HCT116 (cell line): ENCODE measurements around the gene WLS. TPM values are rescaled to one million over a fixed set of nuclear protein-coding genes. Genes with fewer than 3 reads are reported as not detected.

Source experiments
- ATAC-seq: fragments of 200-7000 bp; cut with Tn5 transposase; 2 replicates; pipeline ENCODE4 v1.9.1; 2020; ENCODE audit warnings: mild to moderate bottlenecking, moderate library complexity
- BruUV-seq: library from RNA; stranded (reverse); fragments of 400-500 nt; replicated peaks from 2 replicates; lab custom pipeline; 2021; lab: Mats Ljungman, UMichigan
- CTCF ChIA-PET: fragments of 300-600 bp; sonication (Branson Sonifier 250); formaldehyde crosslinking; loops from one replicate; lab custom pipeline; 2021; ENCODE audit warnings: antibody characterized with exemption; lab: Charles Lee
- POLR2A ChIA-PET: fragments of 300-600, 350-600 bp; sonication (Branson Sonifier 250); formaldehyde crosslinking; loops from one replicate; lab custom pipeline; 2021; ENCODE audit warnings: antibody characterized with exemption; lab: Charles Lee
- RAD21 ChIA-PET, 2 experiments: fragments of 300-600 bp; sonication (Branson Sonifier 250); formaldehyde crosslinking; loops; one replicate each; lab custom pipeline; 2023; ENCODE audit warnings: low total read pairs in 2 of 2; ENCODE audit not compliant: uncharacterized antibody in 2 of 2, unreplicated experiment in 2 of 2, low non-redundant PET in 1 of 2; lab: Charles Lee
- DNase-seq: peaks from one replicate; pipeline ENCODE4 v3.0.0-alpha.2; 2010; ENCODE audit warnings: low read depth, low spot score
- H2AFZ ChIP-seq: fragments of 200-600 bp; shearing (Covaris generic), sonication (generic); 2 replicates; pipeline ENCODE4 v1.6.1; 2017; ENCODE audit warnings: low read depth, mixed run types, mixed read lengths, antibody characterized with exemption, low read length; ENCODE audit not compliant: poor library complexity, severe bottlenecking
- H3K27ac ChIP-seq: 2 replicates; pipeline ENCODE4 v1.5.1; 2012; ENCODE audit warnings: low read depth, low read length
- H3K27me3 ChIP-seq: fragments of 200-600 bp; sonication (generic); 2 replicates; pipeline ENCODE4 v1.6.1; 2016; ENCODE audit warnings: mixed run types, low read length, mixed read lengths; ENCODE audit not compliant: insufficient read depth
- H3K36me3 ChIP-seq, 2 experiments: fragments of 200-500 bp in 1 of 2; fragments of 200-600 bp in 1 of 2; sonication (Bioruptor generic) in 1 of 2; sonication (generic) in 1 of 2; 2 replicates each; pipeline versions ENCODE4 v1.5.1 to v1.6.1; 2014 to 2016; ENCODE audit warnings: low read length in 2 of 2, inconsistent platforms in 1 of 2, mixed read lengths in 1 of 2, mixed run types in 1 of 2; ENCODE audit not compliant: insufficient read depth in 2 of 2, control insufficient read depth in 1 of 2
- H3K4me1 ChIP-seq, 2 experiments: fragments of 200-600 bp in 1 of 2; sonication (generic) in 1 of 2; 2 replicates each; pipeline versions ENCODE4 v1.5.1 to v1.6.1; 2012 to 2017; ENCODE audit warnings: low read length in 2 of 2, inconsistent platforms in 1 of 2, mild to moderate bottlenecking in 1 of 2, mixed read lengths in 1 of 2, mixed run types in 1 of 2, moderate library complexity in 1 of 2; ENCODE audit not compliant: insufficient read depth in 2 of 2, control insufficient read depth in 1 of 2
- H3K4me2 ChIP-seq: fragments of 200-600 bp; sonication (generic); 2 replicates; pipeline ENCODE4 v1.6.1; 2017; ENCODE audit warnings: mixed run types, low read length, mixed read lengths
- H3K4me3 ChIP-seq, 2 experiments: fragments of 200-600 bp in 1 of 2; sonication (generic) in 1 of 2; replicated peaks in 1 of 2; 2 replicates each; pipeline ENCODE4 v1.5.1; 2011 to 2016; ENCODE audit warnings: low read length in 2 of 2, control low read depth in 1 of 2, low read depth in 1 of 2, mild to moderate bottlenecking in 1 of 2, mixed read lengths in 1 of 2, mixed run types in 1 of 2
- H3K79me2 ChIP-seq: fragments of 200-600 bp; sonication (generic); 2 replicates; pipeline ENCODE4 v1.6.1; 2017; ENCODE audit warnings: mild to moderate bottlenecking, mixed run types, low read length, moderate library complexity, mixed read lengths; ENCODE audit not compliant: insufficient read depth
- H3K9ac ChIP-seq: fragments of 200-600 bp; sonication (generic); 2 replicates; pipeline ENCODE4 v1.6.1; 2016; ENCODE audit warnings: low read length, mixed read lengths
- H3K9me2 ChIP-seq: fragments of 200-600 bp; sonication (generic), shearing (Covaris generic); 2 replicates; pipeline ENCODE4 v1.6.1; 2017; ENCODE audit warnings: mixed run types, mild to moderate bottlenecking, moderate library complexity; ENCODE audit not compliant: insufficient read depth
- H3K9me3 ChIP-seq, 2 experiments: fragments of 200-500 bp in 1 of 2; fragments of 200-600 bp in 1 of 2; sonication (Bioruptor generic) in 1 of 2; sonication (generic) in 1 of 2; 2 replicates each; pipeline ENCODE4 v1.6.1; 2014 to 2017; ENCODE audit warnings: low read length in 2 of 2, mixed read lengths in 2 of 2, inconsistent platforms in 1 of 2, low read depth in 1 of 2, mild to moderate bottlenecking in 1 of 2, mixed run types in 1 of 2, moderate library complexity in 1 of 2; ENCODE audit not compliant: control insufficient read depth in 1 of 2, insufficient read depth in 1 of 2
- H4K20me1 ChIP-seq: fragments of 200-600 bp; sonication (generic), shearing (Covaris generic); 2 replicates; pipeline ENCODE4 v1.6.1; 2017; ENCODE audit warnings: mixed run types, mild to moderate bottlenecking, moderate library complexity; ENCODE audit not compliant: insufficient read depth
- EGR1 ChIP-seq: IDR thresholded peaks from 2 replicates; pipeline ENCODE4 v1.6.1; 2012; ENCODE audit warnings: low read depth
- EZH2 ChIP-seq: fragments of 200-600 bp; sonication (generic); IDR thresholded peaks from 2 replicates; pipeline ENCODE4 v1.6.1; 2017; ENCODE audit warnings: antibody characterized with exemption, mixed run types
- FOSL1 ChIP-seq: IDR thresholded peaks from 2 replicates; pipeline ENCODE4 v1.6.1; 2012; ENCODE audit warnings: low read depth
- JUND ChIP-seq: IDR thresholded peaks from 2 replicates; pipeline ENCODE4 v1.6.1; 2012
- POLR2A ChIP-seq: IDR thresholded peaks from 2 replicates; pipeline ENCODE4 v1.7.0; 2011; ENCODE audit warnings: borderline replicate concordance; ENCODE audit not compliant: insufficient read depth, insufficient read length; ENCODE audit errors: extremely low read depth
- POLR2AphosphoS5 ChIP-seq: IDR thresholded peaks from 2 replicates; pipeline ENCODE4 v1.6.1; 2011; ENCODE audit warnings: mild to moderate bottlenecking, low read depth, low read length, moderate library complexity
- SIN3A ChIP-seq: IDR thresholded peaks from 2 replicates; pipeline ENCODE4 v1.6.1; 2012; ENCODE audit warnings: low read depth
- SP1 ChIP-seq: IDR thresholded peaks from 2 replicates; pipeline ENCODE4 v1.6.1; 2012; ENCODE audit warnings: low read depth
- TCF7L2 ChIP-seq: IDR thresholded peaks from 2 replicates; pipeline ENCODE4 v1.7.0; 2011; ENCODE audit warnings: borderline replicate concordance, inconsistent platforms; ENCODE audit not compliant: insufficient read depth, insufficient read length; ENCODE audit errors: extremely low read depth
- YY1 ChIP-seq: IDR thresholded peaks from 2 replicates; pipeline ENCODE4 v1.6.1; 2011; ENCODE audit warnings: low read length, low read depth, moderate library complexity, mild to moderate bottlenecking; ENCODE audit not compliant: insufficient replicate concordance; ENCODE audit errors: extremely low read depth
- intact Hi-C: fragments of 100-400 bp; cut with micrococcal nuclease; formaldehyde crosslinking; loops from 2 replicates; pipeline ENCODE4 v1.10.0; 2022
- total RNA-seq: library from RNA; stranded (reverse); gene quantifications from one replicate; pipeline ENCODE4 v1.2.1, GENCODE V29; 2021; ENCODE audit not compliant: unreplicated experiment
- TF ChIP-seq, protein P1 (sequence below): IDR thresholded peaks from 2 replicates; pipeline ENCODE4 v1.6.1; 2012
- TF ChIP-seq, protein P2 (sequence below): IDR thresholded peaks from 2 replicates; pipeline ENCODE4 v1.6.1; 2011; ENCODE audit warnings: mild to moderate bottlenecking, low read length, moderate library complexity; ENCODE audit not compliant: insufficient replicate concordance; ENCODE audit errors: extremely low read depth

The WLS gene
- total RNA-seq, 1 experiment from 2014 or later = 38.0 TPM

DNA sequence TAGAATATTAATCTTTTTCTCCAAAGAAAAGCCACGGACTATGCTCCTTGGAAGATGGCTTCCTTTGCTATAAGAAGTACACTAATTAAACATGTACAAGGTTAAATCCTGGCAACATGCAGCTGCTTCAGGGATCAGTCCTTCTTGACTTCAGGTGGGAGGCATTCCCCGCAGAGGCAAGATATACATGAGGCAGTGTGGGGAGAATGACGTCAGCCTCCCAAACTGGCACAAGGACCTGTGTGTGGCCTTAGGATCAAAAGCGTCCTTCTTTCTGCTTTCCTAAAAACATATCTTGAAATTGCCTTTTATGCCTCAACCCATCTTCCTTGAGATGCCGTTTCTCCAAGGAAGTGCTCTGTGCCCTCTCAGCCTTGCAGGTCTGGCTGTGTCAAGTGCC is 90.3 kb downstream of the WLS start:
- ATAC-seq (no peak), DNase-seq (no peak)
- ChIA-PET CTCF (no interaction called here), POLR2A (no interaction called here), RAD21 (no interaction called here)
- Histone ChIP-seq H3K4me3 (no peak overlapping the region), H3K27me3 (no peaks in the 10 kb centered on the region), H3K9me2 (no peaks in the 10 kb centered on the region), H4K20me1 (no peaks in the 10 kb centered on the region), H3K9me3 (no peaks in the 10 kb centered on the region), H3K36me3 (peaks cover 0 to 8% of the 10 kb centered on the region in 2 experiments; a peak in 1 of 4 replicates), H2AFZ (no peak overlapping the region), H3K4me2 (no peak overlapping the region), H3K4me1 (peaks cover 3 to 9% of the 10 kb centered on the region in 2 experiments; a peak in 2 of 4 replicates), H3K27ac (no peak overlapping the region), H3K79me2 (no peaks in the 10 kb centered on the region), H3K9ac (no peak overlapping the region)
- TF ChIP-seq SIN3A (no peak), POLR2AphosphoS5 (no peak), EZH2 (no peak), SP1 (no peak)
- no TSS peak for BruUV-seq
- intact Hi-C loops = no loop called here

DNA sequence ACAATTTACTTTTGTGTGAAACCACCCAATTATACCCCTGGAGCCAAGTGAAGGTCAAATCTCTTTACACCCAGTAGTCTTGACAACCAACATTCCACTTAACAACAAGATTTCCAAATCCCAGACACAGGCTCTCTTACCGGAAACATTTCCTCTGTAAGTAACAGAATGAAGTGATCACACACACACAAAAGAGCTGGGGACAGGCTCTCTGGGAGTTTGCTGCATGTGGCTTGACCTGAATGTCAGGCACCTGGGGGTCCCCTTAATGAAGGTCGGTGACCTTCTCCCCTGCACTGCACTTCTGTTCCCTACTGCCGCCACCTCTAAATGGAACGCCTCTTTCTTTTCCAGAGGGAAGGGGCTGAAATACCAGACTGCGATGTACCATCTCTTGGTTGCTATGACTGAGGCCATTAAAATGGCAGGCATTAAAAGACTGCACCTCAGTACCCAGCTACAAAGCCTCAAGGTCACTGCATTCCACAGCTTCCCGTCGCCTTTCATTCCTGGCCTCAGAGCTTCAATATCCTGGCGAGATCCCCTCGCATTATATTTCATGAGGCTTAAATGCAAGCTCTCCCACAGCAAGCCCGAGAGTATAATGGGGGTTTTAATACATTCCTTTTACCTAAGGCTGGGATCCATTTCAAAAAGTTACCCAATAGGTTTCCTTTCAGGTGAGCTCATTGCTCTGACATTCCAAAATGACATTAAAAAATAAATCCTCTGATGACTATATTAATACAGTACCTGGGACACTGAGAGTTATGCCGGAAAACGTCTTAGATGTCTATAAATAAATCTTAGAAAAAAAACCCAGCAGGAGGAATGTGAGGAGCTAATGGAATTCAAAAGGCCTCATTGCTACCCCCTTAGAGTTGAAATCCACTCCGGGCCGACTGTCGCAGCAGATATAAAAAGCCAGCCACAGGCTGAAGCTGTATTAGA is 91.0 kb downstream of the WLS start:
- ChIA-PET POLR2A (no interaction called here), CTCF (interaction anchor here (0.7 kb wide), 1 partner anchor 590 kb away, joined by 4 read pairs; no protein-coding TSS in a partner anchor), RAD21 (no interaction called here)
- H3K9me2 ChIP-seq = no peaks in the 10 kb centered on the region
- ATAC-seq = no peak
- H3K4me2 ChIP-seq = no peak overlapping the region
- no peak for DNase-seq
- TF ChIP-seq, protein P1, sequence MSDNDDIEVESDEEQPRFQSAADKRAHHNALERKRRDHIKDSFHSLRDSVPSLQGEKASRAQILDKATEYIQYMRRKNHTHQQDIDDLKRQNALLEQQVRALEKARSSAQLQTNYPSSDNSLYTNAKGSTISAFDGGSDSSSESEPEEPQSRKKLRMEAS = no peak
- TF ChIP-seq TCF7L2 (no peak), JUND (no peak), YY1 (no peak), EZH2 (no peak), FOSL1 (no peak), EGR1 (no peak), SP1 (no peak), POLR2A (no peak)
- TF ChIP-seq, protein P2, sequence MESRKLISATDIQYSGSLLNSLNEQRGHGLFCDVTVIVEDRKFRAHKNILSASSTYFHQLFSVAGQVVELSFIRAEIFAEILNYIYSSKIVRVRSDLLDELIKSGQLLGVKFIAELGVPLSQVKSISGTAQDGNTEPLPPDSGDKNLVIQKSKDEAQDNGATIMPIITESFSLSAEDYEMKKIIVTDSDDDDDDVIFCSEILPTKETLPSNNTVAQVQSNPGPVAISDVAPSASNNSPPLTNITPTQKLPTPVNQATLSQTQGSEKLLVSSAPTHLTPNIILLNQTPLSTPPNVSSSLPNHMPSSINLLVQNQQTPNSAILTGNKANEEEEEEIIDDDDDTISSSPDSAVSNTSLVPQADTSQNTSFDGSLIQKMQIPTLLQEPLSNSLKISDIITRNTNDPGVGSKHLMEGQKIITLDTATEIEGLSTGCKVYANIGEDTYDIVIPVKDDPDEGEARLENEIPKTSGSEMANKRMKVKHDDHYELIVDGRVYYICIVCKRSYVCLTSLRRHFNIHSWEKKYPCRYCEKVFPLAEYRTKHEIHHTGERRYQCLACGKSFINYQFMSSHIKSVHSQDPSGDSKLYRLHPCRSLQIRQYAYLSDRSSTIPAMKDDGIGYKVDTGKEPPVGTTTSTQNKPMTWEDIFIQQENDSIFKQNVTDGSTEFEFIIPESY = no peak
- no peak overlapping the region for H3K27ac ChIP-seq
- no peaks in the 10 kb centered on the region for H3K79me2 ChIP-seq
- no peak overlapping the region for H3K4me3 ChIP-seq
- H3K27me3 ChIP-seq = no peaks in the 10 kb centered on the region
- no peaks in the 10 kb centered on the region for H3K9me3 ChIP-seq
- H2AFZ ChIP-seq = no peak overlapping the region
- BruUV-seq = no TSS peak
- H3K36me3 ChIP-seq = peaks cover 0 to 8% of the 10 kb centered on the region in 2 experiments; a peak in 1 of 4 replicates
- no peak overlapping the region for H3K9ac ChIP-seq
- intact Hi-C loops = no loop called here
- H3K4me1 ChIP-seq = peaks cover 3 to 11% of the 10 kb centered on the region in 2 experiments; a peak in 2 of 4 replicates
- H4K20me1 ChIP-seq = no peaks in the 10 kb centered on the region
